ENCODE data around the gene FASLG.

DNA sequence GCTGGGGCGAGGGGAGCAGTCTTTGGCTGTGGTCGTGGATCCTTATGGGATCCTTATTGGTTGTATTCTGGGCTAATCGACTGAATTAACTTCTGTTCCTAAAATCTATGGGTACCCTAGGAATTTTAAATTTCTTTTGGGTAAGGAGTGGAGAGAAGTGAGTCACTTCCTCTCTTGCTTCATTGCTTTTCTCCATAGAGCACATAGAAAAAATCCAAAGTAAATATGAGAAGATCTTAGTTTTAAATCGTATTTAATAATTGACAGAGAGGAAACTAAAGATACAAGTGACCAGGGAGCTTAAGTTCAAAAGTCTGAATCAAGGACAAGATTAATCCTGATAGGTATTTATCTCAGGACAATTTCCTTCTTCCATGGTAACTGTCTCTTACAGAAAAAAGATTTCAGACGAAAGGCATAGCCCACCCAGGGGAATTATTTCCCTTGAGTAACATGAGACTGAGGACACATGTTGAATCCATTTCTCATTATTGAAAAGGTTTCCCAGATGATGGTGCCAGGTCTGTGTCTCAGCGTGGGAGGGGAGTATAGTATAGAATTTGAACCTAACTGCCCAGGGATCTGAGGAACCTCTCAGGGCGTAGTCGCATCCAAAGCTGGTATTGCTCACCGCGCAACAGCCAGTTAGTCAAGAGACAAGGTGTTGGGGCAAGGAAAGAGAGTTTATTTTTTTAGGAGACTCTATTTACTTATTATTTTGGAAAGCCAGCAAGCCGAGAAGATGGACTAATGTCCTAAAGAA lies 28.7 kb upstream of the FASLG start:
- TF ChIP-seq, protein P1, sequence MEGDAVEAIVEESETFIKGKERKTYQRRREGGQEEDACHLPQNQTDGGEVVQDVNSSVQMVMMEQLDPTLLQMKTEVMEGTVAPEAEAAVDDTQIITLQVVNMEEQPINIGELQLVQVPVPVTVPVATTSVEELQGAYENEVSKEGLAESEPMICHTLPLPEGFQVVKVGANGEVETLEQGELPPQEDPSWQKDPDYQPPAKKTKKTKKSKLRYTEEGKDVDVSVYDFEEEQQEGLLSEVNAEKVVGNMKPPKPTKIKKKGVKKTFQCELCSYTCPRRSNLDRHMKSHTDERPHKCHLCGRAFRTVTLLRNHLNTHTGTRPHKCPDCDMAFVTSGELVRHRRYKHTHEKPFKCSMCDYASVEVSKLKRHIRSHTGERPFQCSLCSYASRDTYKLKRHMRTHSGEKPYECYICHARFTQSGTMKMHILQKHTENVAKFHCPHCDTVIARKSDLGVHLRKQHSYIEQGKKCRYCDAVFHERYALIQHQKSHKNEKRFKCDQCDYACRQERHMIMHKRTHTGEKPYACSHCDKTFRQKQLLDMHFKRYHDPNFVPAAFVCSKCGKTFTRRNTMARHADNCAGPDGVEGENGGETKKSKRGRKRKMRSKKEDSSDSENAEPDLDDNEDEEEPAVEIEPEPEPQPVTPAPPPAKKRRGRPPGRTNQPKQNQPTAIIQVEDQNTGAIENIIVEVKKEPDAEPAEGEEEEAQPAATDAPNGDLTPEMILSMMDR (IDR thresholded peaks at IDR 0.05) = no peak
- no peak for TF ChIP-seq POLR2A (IDR thresholded peaks at IDR 0.05)
